HG02973 (cell line): Measurements from ENCODE around the gene FGF2.
A peak's percentile ranks its signal among the peaks of the same experiment; 100 is the strongest.
"Not testable (repeated sequence)": the region's sequence is repeated elsewhere in the genome, so short reads cannot be mapped to it uniquely, and the experiment has no call there.

ENCODE experiments used
- ATAC-seq: cut with Tn5 transposase; IDR thresholded peaks from one replicate; pipeline ENCODE4 v1.9.1; 2021; ENCODE audit warnings: moderate library complexity; ENCODE audit not compliant: unreplicated experiment

Gene FGF2

GRCh38 chr4:122826553-122827257 lies at the start of gene FGF2:
Gene FGF2, plus strand, starts transcription at chr4:122826831. Its CDS starts 344 bp downstream, at chr4:122827175.
- peak; percentile 12 for ATAC-seq

GRCh38 chr4:122776916-122777315 lies 49.7 kb upstream of the FGF2 start:
- no peak for ATAC-seq

- no peak for ATAC-seq
Observed at GRCh38 chr4:122777846-122778673, 48.6 kb upstream of the FGF2 start.

GRCh38 chr4:122781486-122781885 lies 45.1 kb upstream of the FGF2 start:
- no peak for ATAC-seq

- no peak for ATAC-seq
Observed at GRCh38 chr4:122783301-122784215, 43.1 kb upstream of the FGF2 start.

GRCh38 chr4:122784261-122784660 lies 42.4 kb upstream of the FGF2 start:
- no peak for ATAC-seq

GRCh38 chr4:122785099-122785498 lies 41.5 kb upstream of the FGF2 start:
- ATAC-seq, result no peak

- not testable (repeated sequence) for ATAC-seq
Observed at GRCh38 chr4:122786296-122786695, 40.3 kb upstream of the FGF2 start.

- ATAC-seq, result not testable (repeated sequence)
Observed at GRCh38 chr4:122786920-122787319, 39.7 kb upstream of the FGF2 start.

- no peak for ATAC-seq
Observed at GRCh38 chr4:122787940-122788339, 38.7 kb upstream of the FGF2 start.

- ATAC-seq, result no peak
Observed at GRCh38 chr4:122788935-122789334, 37.7 kb upstream of the FGF2 start.

GRCh38 chr4:122793811-122794210 lies 32.8 kb upstream of the FGF2 start:
- no peak for ATAC-seq

GRCh38 chr4:122796801-122797404 lies 29.7 kb upstream of the FGF2 start:
- ATAC-seq, result no peak

GRCh38 chr4:122797405-122798094 lies 29.1 kb upstream of the FGF2 start:
- no peak for ATAC-seq

GRCh38 chr4:122798101-122798500 lies 28.5 kb upstream of the FGF2 start:
- ATAC-seq, result no peak

GRCh38 chr4:122798917-122799316 lies 27.7 kb upstream of the FGF2 start:
- no peak for ATAC-seq

- no peak for ATAC-seq
Observed at GRCh38 chr4:122803788-122804208, 22.8 kb upstream of the FGF2 start.

- ATAC-seq, result no peak
Observed at GRCh38 chr4:122806981-122807679, 19.5 kb upstream of the FGF2 start.

GRCh38 chr4:122810669-122811068 lies 16.0 kb upstream of the FGF2 start:
- no peak for ATAC-seq
